Measurements from ENCODE around the gene UBE2B.

DNA sequence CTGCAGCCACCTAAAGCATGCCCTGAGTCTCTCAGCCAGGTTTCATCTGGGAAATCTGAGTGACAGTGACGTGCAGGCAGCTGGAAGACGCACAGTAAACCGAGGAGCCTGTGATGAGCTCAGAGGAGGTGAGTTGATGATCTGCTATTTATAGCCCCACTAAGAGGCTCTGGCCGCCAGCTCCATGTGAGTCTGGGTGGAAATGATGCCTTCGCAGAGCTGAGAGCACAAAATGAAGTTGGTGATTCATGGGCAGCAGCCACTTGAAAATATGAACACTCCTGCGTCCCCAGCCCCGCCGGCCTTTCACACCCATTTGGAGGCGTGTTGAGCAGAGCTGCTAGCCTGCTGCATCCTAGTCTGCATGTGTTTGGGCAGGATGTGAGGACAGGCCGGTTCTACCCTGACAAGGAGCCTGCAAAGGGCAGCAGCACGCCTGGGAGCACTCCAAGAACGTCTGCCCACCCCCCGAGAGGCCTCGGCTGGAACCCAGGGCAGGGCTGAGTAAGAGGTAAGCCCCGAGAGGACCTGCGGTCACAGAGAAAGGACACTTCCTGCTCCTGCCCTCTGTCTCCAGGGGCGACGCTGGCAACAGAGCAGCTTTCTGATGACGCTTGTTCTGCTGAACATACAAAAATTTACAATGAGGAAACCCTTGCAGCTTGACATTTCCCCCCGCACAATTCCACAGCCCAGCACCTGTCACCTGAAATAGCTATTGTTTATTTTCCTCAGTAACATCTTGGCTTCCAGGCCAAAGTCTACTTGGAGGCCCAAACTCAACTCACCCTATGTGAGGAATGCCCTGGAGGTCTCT lies 65.4 kb downstream of the UBE2B start:
- no peak for TF ChIP-seq ZNF510 (tag by site-specific recombination; IDR thresholded peaks at IDR 0.05; ENCODE audit: insufficient replicate concordance)
- no peak for TF ChIP-seq ZNF837 (tag by site-specific recombination; IDR thresholded peaks at IDR 0.05)
- TF ChIP-seq, protein P1, sequence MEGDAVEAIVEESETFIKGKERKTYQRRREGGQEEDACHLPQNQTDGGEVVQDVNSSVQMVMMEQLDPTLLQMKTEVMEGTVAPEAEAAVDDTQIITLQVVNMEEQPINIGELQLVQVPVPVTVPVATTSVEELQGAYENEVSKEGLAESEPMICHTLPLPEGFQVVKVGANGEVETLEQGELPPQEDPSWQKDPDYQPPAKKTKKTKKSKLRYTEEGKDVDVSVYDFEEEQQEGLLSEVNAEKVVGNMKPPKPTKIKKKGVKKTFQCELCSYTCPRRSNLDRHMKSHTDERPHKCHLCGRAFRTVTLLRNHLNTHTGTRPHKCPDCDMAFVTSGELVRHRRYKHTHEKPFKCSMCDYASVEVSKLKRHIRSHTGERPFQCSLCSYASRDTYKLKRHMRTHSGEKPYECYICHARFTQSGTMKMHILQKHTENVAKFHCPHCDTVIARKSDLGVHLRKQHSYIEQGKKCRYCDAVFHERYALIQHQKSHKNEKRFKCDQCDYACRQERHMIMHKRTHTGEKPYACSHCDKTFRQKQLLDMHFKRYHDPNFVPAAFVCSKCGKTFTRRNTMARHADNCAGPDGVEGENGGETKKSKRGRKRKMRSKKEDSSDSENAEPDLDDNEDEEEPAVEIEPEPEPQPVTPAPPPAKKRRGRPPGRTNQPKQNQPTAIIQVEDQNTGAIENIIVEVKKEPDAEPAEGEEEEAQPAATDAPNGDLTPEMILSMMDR (tag by site-specific recombination; IDR thresholded peaks at IDR 0.05), result no peak
- TF ChIP-seq ZNF768 (tag by site-specific recombination; IDR thresholded peaks at IDR 0.05), result no peak
- TF ChIP-seq ZNF266 (tag by site-specific recombination; IDR thresholded peaks at IDR 0.05; ENCODE audit: low read depth), result no peak

Measured in HEK293 (cell line).